Transverse colon (tissue), 3 donors: ENCODE results near the gene PALLD.

Source experiments
- CTCF ChIP-seq, 5 experiments: fragments of 200-600 bp in 3 of 5; fragments of 450-650 bp in 2 of 5; sonication (generic) in 3 of 5; IDR thresholded peaks; 1 replicate in 2 of 5; 2 replicates in 3 of 5; pipeline ENCODE4 v1.5.1; 2016 to 2017; ENCODE audit warnings: antibody characterized with exemption in 5 of 5, inconsistent platforms in 3 of 5, mild to moderate bottlenecking in 2 of 5, moderate library complexity in 1 of 5
- POLR2A ChIP-seq: fragments of 450-650 bp; IDR thresholded peaks from one replicate; pipeline ENCODE4 v1.6.1; 2016; ENCODE audit warnings: antibody characterized with exemption, mild to moderate bottlenecking, moderate library complexity

- TF ChIP-seq CTCF (IDR thresholded peaks at IDR 0.05), result no peak
- no peak for TF ChIP-seq POLR2A
These were observed 339.6 kb downstream of the PALLD start for GRCh38 chr4:168836490-168836889.
